Myocyte (in vitro differentiated cells): ENCODE measurements around the gene DDX1. TPM values are rescaled to one million over a fixed set of nuclear protein-coding genes. Genes with fewer than 3 reads are reported as not detected.
"Not testable (repeated sequence)": the region's sequence is repeated elsewhere in the genome, so short reads cannot be mapped to it uniquely, and the experiment has no call there.

Source experiments
- DNase-seq: peaks from one replicate; pipeline ENCODE4 v3.0.0-alpha.2; 2012; ENCODE audit warnings: low read depth
- total RNA-seq: library from RNA; depleted of rRNA; stranded (reverse); fragments of >200 nt; gene quantifications from 2 replicates; pipeline ENCODE4 v1.2.3, GENCODE V29; 2014

Gene DDX1
- total RNA-seq, 1 donor from 2014 or later = 89.1 TPM

DNA sequence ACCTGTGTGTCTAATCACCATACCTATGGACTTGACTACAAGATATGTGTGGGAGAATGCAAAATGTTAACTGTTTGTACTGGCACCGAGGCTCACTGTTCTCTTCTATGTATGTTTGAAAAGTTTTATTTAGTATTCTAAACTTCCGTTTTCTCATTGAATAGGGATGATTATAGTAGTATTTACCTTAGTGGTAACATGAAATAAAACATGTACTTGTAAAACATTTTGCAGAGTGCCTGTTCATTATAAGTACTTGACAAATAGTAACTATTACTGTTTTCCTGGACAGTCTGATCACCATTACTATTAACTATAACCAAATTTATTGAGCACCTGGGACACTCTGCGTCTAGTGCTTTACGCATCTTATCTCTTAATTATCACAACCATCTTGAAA is 24.8 kb downstream of the DDX1 start:
- no peak for DNase-seq

DNA sequence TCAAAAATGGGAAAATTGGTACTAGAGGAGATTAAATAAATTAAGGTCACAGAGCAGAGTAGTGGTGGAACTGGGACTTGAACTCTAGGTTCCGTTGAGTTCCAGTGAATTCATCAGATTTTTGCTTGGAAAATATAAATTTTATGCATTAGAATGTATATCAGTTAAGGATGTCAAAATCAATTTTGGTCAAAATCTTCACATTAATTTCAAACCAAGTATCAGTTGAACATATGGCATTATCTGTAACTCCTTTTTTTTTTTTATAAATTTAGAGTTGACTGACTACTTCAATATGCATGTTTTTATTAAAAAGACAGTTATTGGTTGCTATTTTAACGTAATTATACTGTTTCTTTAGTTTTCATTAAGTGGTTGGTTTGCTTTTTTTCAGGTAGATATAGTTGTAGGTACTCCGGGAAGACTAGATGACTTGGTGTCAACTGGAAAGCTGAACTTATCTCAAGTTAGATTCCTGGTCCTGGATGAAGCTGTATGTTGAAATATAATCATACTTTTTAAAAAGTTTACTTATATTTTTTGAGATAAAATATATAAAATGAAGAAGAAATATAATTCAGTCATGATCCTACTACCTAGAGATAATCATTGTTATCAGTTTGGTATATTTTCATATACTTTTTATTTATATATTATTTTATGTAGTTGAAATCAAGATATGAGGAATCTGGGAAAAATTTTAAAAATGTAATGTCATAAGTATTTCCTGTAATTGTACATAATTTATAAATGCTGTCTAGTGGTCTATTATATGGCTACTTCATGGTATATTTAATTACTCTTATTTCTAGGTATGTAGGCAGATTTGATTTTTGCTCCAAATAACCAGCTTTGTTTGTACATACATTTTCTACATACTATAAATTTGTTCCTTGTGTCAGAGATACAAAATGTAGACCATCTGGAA is 25.4 kb downstream of the DDX1 start:
- DNase-seq = no peak

DNA sequence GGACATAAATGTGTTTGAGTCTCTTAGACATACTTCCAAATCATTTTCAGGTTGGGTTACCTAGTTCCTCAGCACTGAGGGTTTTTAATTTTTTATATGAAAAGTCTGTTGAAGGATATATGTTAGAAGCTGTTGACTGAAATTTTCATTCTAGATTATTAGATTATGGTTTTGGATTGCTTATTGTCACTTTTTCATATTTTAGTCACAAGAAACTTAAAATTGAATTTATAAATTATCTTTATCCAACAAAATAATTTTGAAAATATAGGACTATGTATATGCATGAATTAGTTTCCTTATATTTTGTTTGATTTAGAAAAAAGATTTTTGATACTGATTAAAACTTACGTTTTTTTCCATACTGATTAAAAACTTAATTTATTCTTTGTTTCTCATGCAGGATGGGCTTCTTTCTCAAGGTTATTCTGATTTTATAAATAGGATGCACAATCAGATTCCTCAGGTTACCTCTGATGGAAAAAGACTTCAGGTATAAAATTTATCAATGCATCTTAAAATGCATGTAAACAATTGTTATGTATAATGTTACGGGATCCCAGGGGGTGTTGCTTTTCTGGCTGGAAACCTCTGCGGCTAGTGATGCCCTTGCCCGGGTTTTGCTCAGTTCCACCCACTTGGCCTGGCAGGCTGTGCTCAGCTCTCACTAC is 26.2 kb downstream of the DDX1 start:
- DNase-seq = no peak

DNA sequence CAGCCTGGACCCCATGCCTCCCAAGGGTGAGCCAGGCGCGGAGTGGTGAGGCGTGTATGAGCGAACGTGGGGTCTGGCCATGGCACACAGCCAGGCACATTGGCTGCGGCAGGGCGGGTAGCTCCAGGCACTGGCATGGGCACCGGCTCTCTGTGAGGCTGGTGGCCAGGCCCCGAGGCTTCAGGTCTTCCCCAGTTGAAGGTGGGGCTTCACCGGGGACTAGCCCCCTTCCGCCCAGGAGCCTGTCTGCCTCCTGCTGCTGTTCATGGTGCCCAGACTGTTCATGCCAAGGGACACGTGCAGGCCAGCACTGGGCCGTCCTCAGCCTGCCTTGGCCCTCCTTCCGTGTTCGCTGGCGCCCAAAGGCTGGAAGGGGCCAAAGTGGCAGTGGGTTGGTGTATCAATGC is 26.8 kb downstream of the DDX1 start:
- DNase-seq = no peak

DNA sequence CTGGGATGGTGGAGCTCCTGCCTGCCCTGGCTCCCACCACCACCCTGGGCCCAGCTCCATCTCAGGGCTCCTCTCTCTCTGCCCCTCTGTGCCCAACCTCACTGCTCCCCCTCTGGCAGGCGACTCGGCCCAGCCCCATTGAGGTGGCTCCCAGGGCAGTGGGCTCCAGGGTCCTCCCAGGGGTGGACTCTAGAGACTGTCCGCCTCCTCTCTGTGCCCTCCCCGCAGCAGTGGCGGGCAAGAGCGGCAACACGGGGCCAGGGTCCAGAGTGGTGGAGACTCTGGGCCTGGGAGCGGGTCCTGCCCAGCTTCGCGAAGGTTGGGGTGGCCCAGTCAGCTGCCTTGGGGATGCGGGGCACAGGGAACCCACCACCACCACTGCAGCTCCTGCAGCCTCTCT is 27.4 kb downstream of the DDX1 start:
- DNase-seq = no peak

DNA sequence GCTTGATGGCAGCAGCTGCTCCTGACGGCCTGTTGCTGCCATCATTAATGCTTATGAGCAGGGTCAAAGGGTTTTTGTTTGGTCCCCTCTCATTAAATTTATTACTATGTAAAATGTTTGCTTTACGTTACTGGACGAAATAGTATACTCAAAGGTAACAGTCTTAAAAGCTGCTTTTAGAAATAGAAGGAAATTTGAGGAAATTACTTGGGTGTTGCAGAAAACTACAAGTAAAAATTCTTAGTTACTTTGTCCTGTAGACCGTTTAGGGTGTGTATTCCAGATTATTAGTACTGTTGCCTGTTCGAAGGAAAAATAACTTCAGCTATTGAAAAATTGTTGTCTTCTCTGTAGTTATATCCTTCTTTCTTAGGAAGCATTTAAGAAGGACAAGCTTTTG is 27.8 kb downstream of the DDX1 start:
- DNase-seq = no peak

DNA sequence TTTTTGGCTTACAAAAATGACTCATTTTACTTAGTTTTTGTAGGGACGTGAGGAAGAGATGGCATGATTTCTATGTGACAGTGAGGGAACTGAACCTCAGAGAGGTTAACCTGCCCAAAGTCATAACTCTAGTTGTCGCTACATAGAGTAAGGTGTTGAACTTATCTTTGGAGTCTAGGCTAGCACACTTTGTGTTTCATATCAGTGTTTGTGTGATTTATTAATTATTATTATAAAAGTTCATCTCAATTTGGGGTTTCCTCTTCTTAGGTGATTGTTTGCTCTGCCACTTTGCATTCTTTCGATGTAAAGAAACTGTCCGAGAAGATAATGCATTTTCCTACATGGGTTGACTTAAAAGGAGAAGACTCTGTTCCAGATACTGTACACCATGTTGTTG is 28.3 kb downstream of the DDX1 start:
- no peak for DNase-seq

DNA sequence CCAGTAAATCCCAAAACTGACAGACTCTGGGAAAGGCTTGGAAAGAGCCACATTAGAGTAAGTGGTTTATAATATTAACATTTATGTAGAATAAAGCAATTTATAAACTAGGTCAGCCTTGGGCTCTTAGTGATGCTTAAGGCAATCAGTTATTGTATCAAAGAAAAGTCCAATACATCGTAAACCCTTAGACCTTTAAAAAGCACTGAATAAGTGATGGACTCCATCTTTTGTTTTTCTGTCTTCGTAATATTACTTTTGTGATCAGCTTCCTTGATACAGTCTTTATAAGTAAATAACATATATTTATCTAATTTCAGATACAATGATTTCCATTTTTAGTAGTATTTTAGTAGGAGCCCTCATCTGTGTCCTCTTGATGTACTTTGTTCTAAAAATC is 28.7 kb downstream of the DDX1 start:
- no peak for DNase-seq

DNA sequence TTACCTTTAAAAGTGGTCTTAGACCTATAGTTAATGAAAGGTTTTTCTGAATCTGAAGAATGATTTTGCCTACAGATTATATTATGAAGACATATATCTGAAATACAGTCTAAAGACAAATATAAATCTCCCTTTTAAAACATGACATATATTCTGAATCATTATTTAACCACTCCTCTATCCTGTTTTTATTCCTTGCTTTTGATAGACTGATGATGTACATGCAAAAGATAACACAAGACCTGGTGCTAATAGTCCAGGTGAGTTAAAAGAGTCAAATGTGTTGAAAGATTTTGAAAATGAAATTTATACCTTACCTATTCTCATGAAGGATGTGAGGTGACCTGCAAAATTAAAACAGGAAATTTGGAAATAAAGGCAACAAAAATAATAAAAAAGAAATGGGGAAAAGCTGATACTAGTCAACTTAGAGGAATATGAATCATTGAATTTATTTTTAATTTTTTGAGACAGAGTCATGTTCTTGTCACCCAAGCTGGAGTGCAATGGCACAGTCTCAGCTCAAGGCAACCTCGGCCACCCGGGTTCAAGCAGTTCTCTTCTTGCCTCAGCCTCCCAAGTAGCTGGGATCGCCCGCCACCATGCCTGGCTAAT is 29.3 kb downstream of the DDX1 start:
- no peak for DNase-seq

DNA sequence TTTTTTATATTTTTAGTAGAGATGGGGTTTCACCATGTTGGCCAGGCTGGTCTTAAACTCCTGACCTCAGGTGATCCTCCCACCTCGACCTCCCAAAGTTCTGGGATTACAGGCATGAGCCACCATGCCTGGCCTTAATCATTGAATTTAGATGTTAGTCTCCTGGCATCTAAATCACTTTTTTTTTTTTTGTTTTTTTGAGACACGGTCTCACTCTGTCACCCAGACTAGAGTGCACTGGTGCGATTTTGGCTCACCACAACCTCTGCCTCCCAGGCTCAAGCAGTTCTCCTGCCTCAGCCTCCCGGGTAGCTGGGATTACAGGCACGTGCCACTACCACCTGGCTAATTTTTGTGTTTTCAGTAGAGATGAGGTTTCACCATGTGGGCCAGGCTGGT is 29.8 kb downstream of the DDX1 start:
- not testable (repeated sequence) for DNase-seq

DNA sequence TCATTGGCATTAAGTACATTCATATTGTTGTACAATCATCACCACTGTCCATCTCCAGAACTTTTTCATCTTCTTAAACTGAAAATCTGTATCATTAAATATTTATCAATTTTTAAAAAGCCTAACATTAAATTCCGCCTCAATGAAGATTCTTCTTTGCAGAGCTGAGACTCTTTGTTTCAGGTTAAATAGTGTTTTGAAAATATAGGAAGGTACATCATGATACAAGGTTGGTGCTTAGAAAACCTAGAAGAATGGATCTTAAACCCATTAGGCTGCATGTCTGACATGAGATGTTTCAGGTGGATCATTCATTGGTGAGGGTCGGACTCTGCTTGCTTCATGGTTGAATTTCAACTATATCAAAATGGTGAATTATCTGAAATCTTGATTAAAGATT is 30.5 kb downstream of the DDX1 start:
- DNase-seq = no peak

DNA sequence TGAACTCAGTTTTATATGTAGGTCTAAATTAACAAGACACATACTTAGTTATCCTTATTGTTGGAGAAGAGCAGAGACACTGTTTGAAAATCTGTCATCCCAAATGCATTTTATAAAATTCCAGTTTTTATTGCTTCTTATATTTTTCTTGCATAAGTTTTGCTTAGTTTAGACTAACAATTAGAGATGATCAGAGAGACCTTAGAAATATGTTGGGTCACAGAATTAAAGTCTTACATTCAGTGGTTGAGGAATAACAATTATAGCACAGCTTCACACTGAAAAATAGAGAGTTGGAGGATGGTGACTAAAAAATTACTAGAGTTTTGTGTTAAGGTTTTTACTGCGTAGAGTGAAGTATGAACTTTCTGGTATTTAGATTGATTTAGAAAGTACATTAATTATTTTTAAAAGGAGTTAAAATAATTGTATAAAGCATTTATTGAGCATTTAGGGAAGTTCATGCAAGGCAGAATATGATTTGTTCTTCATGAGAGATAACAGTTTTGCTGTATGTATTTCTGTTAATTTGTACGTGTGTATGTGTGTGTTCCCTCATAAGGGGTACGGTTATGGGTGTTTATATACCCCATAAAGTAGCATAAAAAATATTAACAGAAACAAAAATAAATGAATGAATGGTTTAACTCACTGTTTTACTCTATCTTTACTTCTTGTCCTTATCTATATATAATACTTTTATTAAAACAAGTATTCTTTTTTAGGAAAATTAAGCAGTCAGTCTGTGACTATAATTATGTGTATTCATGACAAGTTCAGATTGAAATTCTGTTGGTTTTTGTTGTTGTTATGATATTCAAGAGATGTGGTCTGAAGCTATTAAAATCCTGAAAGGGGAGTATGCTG is 31.2 kb downstream of the DDX1 start:
- DNase-seq = no peak

DNA sequence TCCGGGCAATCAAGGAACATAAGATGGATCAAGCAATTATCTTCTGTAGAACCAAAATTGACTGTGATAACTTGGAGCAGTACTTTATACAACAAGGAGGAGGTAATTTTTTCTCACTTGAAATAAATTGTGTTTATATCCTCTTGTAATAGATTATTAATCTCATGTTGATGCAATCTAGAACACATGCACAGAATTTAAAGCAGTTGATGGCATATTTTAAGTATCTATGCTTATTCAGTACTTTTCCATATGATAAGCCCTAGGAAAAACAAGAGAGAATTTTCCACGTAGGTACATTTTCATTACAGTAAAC is 31.8 kb downstream of the DDX1 start:
- no peak for DNase-seq

DNA sequence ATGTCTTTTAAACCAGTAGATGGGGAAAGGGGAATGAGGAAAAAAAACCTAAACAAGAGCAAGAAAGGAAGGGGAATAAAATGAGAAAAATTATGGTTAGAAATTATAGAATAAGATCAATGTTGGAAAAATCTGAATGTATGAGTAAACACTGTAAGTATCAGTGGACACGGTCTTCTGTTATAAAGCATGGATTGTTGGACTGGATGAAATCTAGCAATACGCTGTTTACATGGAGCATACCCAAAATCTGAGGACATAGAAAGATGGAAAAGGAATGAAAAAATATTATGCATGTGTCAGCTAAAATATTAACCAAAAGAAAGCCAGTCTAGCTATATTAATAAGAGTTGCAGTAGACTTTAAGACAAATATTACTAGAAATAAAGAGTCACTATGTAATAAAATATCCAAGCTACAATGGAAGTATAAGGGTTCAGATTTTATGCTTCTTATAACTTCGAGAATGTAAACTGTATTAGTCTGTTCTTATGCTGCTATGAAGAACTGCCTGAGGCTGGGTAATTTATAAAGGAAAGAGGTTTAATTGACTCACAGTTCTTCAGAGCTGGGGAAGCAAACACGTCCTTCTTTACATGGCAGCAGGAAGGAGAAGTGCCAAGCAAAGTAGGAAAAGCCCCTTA is 32.4 kb downstream of the DDX1 start:
- DNase-seq = no peak

DNA sequence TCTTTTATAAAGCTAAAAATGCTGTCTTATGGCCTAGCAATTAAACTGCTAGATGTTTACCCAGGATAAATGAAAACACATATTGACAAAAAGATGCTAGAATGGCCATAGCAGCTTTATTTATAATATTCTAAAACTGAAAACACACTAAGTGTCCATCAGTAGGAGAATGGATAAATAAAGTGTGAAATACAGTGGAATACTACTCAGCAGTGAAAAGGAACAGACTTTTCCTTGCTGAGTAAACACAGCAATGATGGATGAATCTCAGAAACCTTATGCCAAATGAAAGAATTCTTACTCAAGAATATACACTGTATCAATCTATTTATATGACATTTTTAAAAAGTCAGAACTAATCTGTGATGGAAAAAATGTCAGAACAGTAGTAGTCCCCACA is 33.2 kb downstream of the DDX1 start:
- DNase-seq = no peak

DNA sequence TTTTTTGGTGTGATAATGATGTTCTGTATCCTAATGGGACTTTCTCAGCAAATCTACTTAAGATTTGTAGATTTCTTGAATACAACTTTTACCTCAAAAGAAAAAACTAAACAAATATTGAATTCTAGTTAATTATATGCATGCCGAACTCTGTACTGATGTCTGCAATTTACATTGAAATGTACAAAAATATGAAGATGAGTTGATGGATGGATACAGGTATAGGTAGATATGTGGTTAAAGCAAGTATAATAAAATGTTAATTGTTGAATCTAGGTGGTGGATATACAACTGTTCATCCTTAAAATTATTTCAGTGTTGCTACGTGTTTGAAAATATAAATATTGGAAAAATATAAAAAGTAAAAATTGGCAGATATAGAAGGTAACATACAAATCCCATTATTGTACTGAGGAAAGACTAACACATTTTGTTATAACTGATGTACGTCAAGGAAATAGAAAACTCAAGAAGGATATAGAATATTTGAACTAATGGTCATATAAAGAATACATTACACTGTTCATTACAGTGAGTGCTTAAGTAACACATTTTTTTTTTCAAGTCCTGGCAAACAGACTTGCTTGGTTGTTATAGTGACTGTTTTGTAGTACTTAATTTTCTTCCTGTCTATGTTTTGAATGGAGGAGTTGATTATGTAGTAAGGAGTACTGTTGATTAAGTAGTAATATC is 33.8 kb downstream of the DDX1 start:
- no peak for DNase-seq

DNA sequence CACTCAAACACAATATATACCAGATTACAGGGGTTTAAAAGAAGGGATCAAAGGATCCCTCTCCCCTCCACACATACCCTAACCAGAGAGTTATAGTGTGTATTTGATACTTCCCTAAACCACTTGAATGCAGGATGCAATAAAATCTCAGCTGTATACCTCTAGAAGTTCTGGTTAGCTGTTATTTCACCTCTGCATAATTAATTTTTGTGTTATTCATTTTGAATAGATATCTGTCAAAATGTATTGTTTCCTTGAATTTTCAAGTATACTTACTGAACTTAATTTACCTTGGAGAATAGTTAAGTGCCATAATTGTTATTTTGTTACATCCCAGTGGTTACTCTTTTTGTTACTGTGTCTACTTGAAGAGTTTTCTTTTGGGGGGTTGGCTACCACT is 34.5 kb downstream of the DDX1 start:
- no peak for DNase-seq

DNA sequence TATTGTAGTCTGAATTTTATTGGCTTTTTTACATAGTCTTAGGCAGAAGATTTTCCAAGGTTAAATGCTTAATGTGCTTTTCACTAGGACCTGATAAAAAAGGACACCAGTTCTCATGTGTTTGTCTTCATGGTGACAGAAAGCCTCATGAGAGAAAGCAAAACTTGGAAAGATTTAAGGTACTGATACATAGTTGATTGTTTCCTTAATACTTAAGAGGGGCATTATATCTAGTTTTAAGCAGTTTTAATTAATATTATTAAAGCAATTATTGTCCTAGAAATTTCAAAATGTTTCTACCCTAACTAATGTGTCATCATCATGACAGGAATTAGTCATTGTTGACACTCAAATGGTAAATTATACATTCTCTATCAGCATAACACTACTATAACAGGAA is 35.3 kb downstream of the DDX1 start:
- DNase-seq = no peak

DNA sequence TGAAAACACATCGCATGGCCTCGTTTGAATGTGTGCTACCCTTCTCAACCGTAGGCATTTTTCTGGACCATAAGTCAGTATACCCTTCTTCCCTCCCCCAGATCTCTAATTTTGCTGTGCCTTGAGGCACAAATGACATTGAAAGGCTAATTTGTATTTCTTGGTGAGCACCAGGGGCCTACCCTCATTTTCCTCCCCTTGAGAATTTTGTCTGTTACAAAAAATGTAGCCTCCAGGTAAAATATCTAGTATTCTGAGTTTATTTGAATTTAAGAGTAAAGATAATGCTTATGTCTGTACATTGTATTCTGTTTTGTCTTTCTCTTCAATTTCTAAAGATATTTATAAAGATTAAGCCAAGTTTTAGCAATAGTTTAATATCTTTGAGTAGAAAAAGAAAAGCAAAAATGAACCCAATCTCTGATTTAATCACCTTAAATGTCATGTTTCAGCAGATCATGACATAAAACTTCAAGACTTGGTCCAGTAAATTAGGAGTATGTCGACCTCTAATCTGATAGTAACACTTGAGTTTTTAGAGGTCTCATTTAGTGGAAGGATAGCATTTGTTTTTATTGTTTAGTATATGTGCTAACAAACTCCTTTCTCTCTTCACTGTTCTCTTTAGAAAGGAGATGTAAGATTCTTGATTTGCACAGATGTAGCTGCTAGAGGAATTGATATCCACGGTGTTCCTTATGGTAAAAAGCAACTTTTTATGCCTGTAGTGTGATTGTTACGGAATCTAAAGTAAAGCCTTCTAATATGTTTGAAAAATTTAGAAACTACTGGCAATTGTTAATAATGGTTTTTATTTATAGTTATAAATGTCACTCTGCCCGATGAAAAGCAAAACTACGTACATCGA is 36.4 kb downstream of the DDX1 start:
- no peak for DNase-seq
